SK-N-SH treated with all-trans-retinoic acid at 6 μM for 48 hours (cell line): ENCODE measurements around the gene UFL1.

ENCODE experiments used
- ATAC-seq: fragments of 200-7000 bp; cut with Tn5 transposase; 3 replicates; pipeline ENCODE4 v1.9.1; 2020; ENCODE audit warnings: mild to moderate bottlenecking, moderate library complexity
- ARNTL ChIP-seq: fragments of 450-650 bp; formaldehyde crosslinking; IDR thresholded peaks from 2 replicates; pipeline ENCODE4 v1.5.0; 2020; ENCODE audit warnings: low read depth, mild to moderate bottlenecking, moderate library complexity, borderline replicate concordance
- BACH2 ChIP-seq: fragments of 250-450 bp; sonication (Bioruptor Pico); IDR thresholded peaks from 2 replicates; pipeline ENCODE4 v1.9.0; 2021; ENCODE audit warnings: mild to moderate bottlenecking, borderline replicate concordance
- CSDC2 ChIP-seq: fragments of 250-450 bp; sonication (Bioruptor Pico); IDR thresholded peaks from 2 replicates; pipeline ENCODE4 v1.5.0; 2020; ENCODE audit warnings: mild to moderate bottlenecking, moderate library complexity
- ESRRG ChIP-seq: fragments of 250-450 bp; sonication (Bioruptor Pico); IDR thresholded peaks from 2 replicates; pipeline ENCODE4 v1.6.1; 2021; ENCODE audit warnings: mild to moderate bottlenecking
- GLIS3 ChIP-seq: fragments of 250-450 bp; sonication (Bioruptor Pico); IDR thresholded peaks from 2 replicates; pipeline ENCODE4 v1.5.0; 2020; ENCODE audit warnings: mild to moderate bottlenecking, moderate library complexity
- ISL1 ChIP-seq: fragments of 250-450 bp; sonication (Bioruptor Pico); IDR thresholded peaks from 2 replicates; pipeline ENCODE4 v2.1.2; 2022; ENCODE audit warnings: mild to moderate bottlenecking, moderate library complexity
- OSR1 ChIP-seq: fragments of 250-450 bp; sonication (Bioruptor Pico); IDR thresholded peaks from 2 replicates; pipeline ENCODE4 v1.8.0; 2022; ENCODE audit warnings: moderate library complexity, mild to moderate bottlenecking, inconsistent platforms
- PATZ1 ChIP-seq: fragments of 250-450 bp; sonication (Bioruptor Pico); IDR thresholded peaks from 2 replicates; pipeline ENCODE4 v1.8.0; 2020; ENCODE audit warnings: mild to moderate bottlenecking, moderate library complexity, borderline replicate concordance
- PPARA ChIP-seq: fragments of 250-450 bp; sonication (Bioruptor Pico); IDR thresholded peaks from 2 replicates; pipeline ENCODE4 v1.5.0; 2020; ENCODE audit warnings: mild to moderate bottlenecking, borderline replicate concordance
- RARB ChIP-seq: fragments of 250-450 bp; sonication (Bioruptor Pico); IDR thresholded peaks from 2 replicates; pipeline ENCODE4 v1.8.0; 2021; ENCODE audit warnings: mild to moderate bottlenecking, moderate library complexity
- SNAI2 ChIP-seq: fragments of 250-450 bp; sonication (Bioruptor Pico); IDR thresholded peaks from 2 replicates; pipeline ENCODE4 v1.5.0; 2020; ENCODE audit warnings: mild to moderate bottlenecking, moderate library complexity
- TCF4 ChIP-seq: fragments of 250-450 bp; sonication (Bioruptor Pico); IDR thresholded peaks from 2 replicates; pipeline ENCODE4 v1.8.0; 2021; ENCODE audit warnings: mild to moderate bottlenecking, moderate library complexity, borderline replicate concordance
- TOX ChIP-seq: fragments of 250-450 bp; sonication (Bioruptor Pico); IDR thresholded peaks from 2 replicates; pipeline ENCODE4 v1.8.0; 2021; ENCODE audit warnings: mild to moderate bottlenecking, moderate library complexity, borderline replicate concordance
- ZC3H10 ChIP-seq: fragments of 250-450 bp; sonication (Bioruptor Pico); IDR thresholded peaks from 2 replicates; pipeline ENCODE4 v1.5.1; 2021; ENCODE audit warnings: mild to moderate bottlenecking, moderate library complexity
- ZFP3 ChIP-seq: fragments of 250-450 bp; sonication (Bioruptor Pico); IDR thresholded peaks from 2 replicates; pipeline ENCODE4 v1.5.0; 2020; ENCODE audit warnings: mild to moderate bottlenecking, moderate library complexity
- ZFP30 ChIP-seq: fragments of 450-650 bp; formaldehyde crosslinking; IDR thresholded peaks from 2 replicates; pipeline ENCODE4 v1.5.0; 2022; ENCODE audit warnings: mild to moderate bottlenecking, moderate library complexity
- ZNF565 ChIP-seq: fragments of 450-650 bp; formaldehyde crosslinking; conservative IDR thresholded peaks from 2 replicates; pipeline ENCODE4 v1.5.0; 2020; ENCODE audit warnings: low read depth, mild to moderate bottlenecking, moderate library complexity
- ZNF70 ChIP-seq: fragments of 450-650 bp; formaldehyde crosslinking; IDR thresholded peaks from 2 replicates; pipeline ENCODE4 v1.5.0; 2020; ENCODE audit warnings: mild to moderate bottlenecking, moderate library complexity
- ZNF8 ChIP-seq: fragments of 450-650 bp; formaldehyde crosslinking; IDR thresholded peaks from 2 replicates; pipeline ENCODE4 v1.5.0; 2020; ENCODE audit warnings: mild to moderate bottlenecking, moderate library complexity
- TF ChIP-seq, protein P1 (sequence below): fragments of 250-450 bp; sonication (Bioruptor Pico); IDR thresholded peaks from 2 replicates; pipeline ENCODE4 v1.5.1; 2020; ENCODE audit warnings: low read depth, mild to moderate bottlenecking, moderate library complexity
- TF ChIP-seq, protein P2 (sequence below): fragments of 250-450 bp; sonication (Bioruptor Pico); IDR thresholded peaks from 2 replicates; pipeline ENCODE4 v1.5.1; 2021; ENCODE audit warnings: mild to moderate bottlenecking, moderate library complexity
- TF ChIP-seq, protein P3 (sequence below): fragments of 250-450 bp; sonication (Bioruptor Pico); IDR thresholded peaks from 2 replicates; pipeline ENCODE4 v1.5.0; 2020; ENCODE audit warnings: mild to moderate bottlenecking, moderate library complexity
- TF ChIP-seq, protein P4 (sequence below): fragments of 250-450 bp; sonication (Bioruptor Pico); IDR thresholded peaks from 2 replicates; pipeline ENCODE4 v1.8.0; 2021; ENCODE audit warnings: low read depth, mild to moderate bottlenecking, moderate library complexity, borderline replicate concordance

The UFL1 gene

GRCh38 chr6:96491926-96492325 is 29.7 kb upstream of the UFL1 start (continued):
- TF ChIP-seq, protein P1, sequence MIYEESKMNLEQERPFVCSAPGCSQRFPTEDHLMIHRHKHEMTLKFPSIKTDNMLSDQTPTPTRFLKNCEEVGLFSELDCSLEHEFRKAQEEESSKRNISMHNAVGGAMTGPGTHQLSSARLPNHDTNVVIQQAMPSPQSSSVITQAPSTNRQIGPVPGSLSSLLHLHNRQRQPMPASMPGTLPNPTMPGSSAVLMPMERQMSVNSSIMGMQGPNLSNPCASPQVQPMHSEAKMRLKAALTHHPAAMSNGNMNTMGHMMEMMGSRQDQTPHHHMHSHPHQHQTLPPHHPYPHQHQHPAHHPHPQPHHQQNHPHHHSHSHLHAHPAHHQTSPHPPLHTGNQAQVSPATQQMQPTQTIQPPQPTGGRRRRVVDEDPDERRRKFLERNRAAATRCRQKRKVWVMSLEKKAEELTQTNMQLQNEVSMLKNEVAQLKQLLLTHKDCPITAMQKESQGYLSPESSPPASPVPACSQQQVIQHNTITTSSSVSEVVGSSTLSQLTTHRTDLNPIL (CRISPR knock-in tag), result no peak
- TF ChIP-seq ESRRG (CRISPR knock-in tag), result no peak

DNA sequence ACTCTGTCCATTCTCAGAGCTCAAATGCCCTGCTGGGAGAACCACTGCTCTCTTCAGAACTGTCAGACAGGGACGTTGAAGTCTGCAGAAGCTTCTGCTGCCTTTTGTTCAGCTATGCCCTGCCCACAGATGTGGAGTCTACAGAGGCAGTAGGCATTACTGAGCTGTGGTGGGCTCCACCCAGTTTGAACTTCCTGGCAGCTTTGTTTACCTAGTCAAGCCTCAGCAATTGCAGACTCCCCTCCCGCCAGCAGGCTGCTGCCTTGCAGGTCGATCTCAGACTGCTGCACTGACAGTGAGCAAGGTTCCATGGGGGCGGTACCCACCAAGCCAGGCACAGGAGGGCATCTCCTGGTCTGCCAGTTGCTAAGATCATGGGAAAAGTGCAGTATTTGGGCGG is 21.8 kb upstream of the UFL1 start:
- ATAC-seq, result no peak
- TF ChIP-seq ARNTL (CRISPR knock-in tag) (no peak), SNAI2 (no peak), TCF4 (CRISPR knock-in tag) (no peak), OSR1 (CRISPR knock-in tag) (no peak), GLIS3 (no peak), ZFP30 (CRISPR knock-in tag) (no peak), ISL1 (CRISPR knock-in tag) (no peak), ZNF70 (CRISPR knock-in tag) (no peak), ZC3H10 (CRISPR knock-in tag) (no peak), ZFP3 (CRISPR knock-in tag) (no peak), CSDC2 (CRISPR knock-in tag) (no peak), BACH2 (CRISPR knock-in tag) (no peak), PATZ1 (no peak), RARB (no peak), PPARA (no peak), ZNF565 (CRISPR knock-in tag) (no peak)
- TF ChIP-seq, protein P2, sequence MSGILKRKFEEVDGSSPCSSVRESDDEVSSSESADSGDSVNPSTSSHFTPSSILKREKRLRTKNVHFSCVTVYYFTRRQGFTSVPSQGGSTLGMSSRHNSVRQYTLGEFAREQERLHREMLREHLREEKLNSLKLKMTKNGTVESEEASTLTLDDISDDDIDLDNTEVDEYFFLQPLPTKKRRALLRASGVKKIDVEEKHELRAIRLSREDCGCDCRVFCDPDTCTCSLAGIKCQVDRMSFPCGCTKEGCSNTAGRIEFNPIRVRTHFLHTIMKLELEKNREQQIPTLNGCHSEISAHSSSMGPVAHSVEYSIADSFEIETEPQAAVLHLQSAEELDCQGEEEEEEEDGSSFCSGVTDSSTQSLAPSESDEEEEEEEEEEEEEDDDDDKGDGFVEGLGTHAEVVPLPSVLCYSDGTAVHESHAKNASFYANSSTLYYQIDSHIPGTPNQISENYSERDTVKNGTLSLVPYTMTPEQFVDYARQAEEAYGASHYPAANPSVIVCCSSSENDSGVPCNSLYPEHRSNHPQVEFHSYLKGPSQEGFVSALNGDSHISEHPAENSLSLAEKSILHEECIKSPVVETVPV, result no peak
- TF ChIP-seq, protein P3, sequence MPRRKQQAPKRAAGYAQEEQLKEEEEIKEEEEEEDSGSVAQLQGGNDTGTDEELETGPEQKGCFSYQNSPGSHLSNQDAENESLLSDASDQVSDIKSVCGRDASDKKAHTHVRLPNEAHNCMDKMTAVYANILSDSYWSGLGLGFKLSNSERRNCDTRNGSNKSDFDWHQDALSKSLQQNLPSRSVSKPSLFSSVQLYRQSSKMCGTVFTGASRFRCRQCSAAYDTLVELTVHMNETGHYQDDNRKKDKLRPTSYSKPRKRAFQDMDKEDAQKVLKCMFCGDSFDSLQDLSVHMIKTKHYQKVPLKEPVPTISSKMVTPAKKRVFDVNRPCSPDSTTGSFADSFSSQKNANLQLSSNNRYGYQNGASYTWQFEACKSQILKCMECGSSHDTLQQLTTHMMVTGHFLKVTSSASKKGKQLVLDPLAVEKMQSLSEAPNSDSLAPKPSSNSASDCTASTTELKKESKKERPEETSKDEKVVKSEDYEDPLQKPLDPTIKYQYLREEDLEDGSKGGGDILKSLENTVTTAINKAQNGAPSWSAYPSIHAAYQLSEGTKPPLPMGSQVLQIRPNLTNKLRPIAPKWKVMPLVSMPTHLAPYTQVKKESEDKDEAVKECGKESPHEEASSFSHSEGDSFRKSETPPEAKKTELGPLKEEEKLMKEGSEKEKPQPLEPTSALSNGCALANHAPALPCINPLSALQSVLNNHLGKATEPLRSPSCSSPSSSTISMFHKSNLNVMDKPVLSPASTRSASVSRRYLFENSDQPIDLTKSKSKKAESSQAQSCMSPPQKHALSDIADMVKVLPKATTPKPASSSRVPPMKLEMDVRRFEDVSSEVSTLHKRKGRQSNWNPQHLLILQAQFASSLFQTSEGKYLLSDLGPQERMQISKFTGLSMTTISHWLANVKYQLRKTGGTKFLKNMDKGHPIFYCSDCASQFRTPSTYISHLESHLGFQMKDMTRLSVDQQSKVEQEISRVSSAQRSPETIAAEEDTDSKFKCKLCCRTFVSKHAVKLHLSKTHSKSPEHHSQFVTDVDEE (CRISPR knock-in tag), result no peak
- TF ChIP-seq, protein P4, sequence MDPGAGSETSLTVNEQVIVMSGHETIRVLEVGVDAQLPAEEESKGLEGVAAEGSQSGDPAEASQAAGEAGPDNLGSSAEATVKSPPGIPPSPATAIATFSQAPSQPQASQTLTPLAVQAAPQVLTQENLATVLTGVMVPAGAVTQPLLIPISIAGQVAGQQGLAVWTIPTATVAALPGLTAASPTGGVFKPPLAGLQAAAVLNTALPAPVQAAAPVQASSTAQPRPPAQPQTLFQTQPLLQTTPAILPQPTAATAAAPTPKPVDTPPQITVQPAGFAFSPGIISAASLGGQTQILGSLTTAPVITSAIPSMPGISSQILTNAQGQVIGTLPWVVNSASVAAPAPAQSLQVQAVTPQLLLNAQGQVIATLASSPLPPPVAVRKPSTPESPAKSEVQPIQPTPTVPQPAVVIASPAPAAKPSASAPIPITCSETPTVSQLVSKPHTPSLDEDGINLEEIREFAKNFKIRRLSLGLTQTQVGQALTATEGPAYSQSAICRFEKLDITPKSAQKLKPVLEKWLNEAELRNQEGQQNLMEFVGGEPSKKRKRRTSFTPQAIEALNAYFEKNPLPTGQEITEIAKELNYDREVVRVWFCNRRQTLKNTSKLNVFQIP (CRISPR knock-in tag), result no peak
- TF ChIP-seq, protein P1 (CRISPR knock-in tag), result no peak

DNA sequence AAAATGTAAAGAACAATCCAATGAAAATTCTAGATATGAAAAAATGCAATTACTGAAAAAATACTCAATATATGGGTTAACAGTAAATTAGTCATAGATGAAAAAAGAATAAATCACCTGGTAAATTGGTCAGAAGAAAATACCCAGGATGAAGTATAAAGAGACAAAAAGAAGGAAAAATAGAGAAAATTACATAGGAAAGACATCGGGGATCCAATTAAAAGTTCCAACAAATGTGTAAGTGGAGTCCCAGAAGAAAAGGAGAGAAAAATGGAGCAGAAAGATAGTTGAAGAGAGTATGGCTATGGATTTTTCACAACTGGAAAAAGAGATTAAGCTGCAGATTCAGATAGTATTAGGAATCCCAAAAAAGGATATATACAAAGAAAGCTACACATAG is 18.7 kb upstream of the UFL1 start:
- TF ChIP-seq, protein P1 (CRISPR knock-in tag), result no peak
- no peak for TF ChIP-seq ZNF8 (CRISPR knock-in tag)
- TF ChIP-seq GLIS3, result no peak
- no peak for TF ChIP-seq PATZ1
- TF ChIP-seq PPARA, result no peak
- no peak for TF ChIP-seq TOX (CRISPR knock-in tag)
- no peak for TF ChIP-seq CSDC2 (CRISPR knock-in tag)
- TF ChIP-seq OSR1 (CRISPR knock-in tag), result no peak
- TF ChIP-seq ZFP3 (CRISPR knock-in tag), result no peak
- TF ChIP-seq, protein P2, result no peak
- TF ChIP-seq, all 23 proteins: peak for 0

More for the DNA sequence above, 18.7 kb upstream of the UFL1 start:
- ATAC-seq, result no peak
